Inferior parietal cortex (tissue), 1 donor: Measurements from ENCODE around the gene TMEM259.

ENCODE experiments used
- DNase-seq: peaks from one replicate; pipeline ENCODE4 v3.0.0-alpha.2; 2016; ENCODE audit errors: extremely low spot score

The TMEM259 gene

DNA sequence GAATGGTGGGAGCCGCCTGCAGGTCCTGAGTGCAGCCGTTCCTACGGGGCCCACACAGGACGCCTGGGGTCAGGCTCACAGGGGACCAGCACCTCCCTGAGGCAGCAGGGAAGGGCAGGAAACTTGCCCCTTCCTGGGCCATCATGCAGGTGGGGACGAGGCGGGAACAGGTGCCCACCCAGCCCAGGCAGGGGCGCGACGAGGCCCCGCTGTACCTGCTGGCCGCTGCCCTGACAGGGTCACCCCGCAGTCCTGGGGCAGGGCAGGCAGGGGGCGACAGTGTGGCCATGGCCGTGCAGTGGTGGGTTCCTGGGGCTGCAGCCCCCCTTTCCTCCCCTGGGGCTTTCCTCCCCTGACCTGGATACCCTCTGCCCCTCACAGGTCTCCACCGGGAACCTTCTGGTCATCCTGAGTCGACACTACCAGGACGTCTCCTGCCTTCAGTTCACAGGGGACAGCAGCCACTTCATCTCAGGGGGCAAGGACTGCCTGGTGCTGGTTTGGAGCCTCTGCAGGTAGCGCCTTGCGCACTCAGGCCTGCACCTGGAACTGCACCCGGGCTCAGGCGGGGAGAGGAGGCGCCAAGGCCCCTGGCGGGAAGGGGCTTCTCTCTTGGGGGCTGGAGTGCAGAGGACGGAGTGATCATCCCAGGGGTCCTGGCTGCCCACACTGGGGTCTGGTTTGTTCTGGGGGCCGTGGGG lies 31.4 kb downstream of the TMEM259 start:
- no peak for DNase-seq

DNA sequence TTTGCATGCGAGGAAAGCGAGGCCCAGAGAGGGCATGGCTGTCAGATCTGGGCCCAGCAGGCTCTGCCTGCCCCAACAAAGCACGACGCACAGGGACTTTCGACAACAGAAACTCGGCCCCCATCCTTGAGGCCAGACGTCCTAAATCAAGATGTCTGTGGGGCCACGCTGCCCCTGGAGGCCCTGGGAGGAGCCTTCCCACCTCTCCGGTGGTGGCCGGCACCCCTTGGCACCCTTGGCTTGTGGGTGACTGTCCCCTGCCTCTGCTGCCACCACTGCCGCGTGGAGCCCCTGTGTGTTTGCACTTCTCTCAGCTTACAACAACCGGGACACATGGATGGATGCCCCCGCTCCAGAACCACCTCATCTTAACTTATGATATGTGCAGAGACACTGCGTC lies 32.4 kb downstream of the TMEM259 start:
- no peak for DNase-seq

DNA sequence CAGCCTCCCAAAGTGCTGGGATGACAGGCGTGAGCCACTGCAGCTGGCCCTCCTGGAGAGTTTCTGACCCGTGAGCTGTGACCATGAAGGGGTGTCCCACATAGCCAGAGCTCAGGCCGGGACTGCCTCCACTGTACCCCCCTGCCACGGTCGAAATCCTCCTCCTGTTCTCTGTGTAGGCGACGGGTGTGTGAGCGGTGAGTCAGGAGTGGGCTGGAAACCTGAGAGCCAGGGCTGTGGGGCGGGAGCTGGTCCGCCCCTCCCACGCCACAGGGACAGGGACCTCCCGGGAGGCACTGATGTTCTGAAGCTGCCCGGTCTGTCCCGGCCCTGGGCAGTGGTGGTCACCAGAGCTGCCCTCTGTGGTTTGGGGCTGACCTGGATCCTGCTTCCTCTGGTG lies 32.8 kb downstream of the TMEM259 start:
- DNase-seq, result no peak

DNA sequence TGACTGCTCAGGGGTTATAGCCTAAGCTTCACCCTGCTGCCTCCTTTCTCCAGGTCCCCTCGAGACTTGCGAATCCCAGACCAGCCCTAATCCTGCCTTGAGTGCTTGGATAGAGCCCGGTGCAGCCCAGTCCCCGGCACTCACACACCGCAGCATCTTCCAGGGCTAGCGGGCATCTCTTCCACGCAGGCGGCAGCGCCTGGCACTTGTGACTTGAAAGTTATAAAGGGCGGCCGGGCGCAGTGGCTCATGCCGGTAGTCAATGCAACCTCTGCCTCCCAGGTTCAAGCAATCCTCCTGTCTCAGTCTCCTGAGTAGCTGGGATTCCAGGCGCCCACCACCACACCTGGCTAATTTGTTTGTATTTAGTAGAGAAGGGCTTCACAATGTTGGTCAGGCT lies 34.8 kb downstream of the TMEM259 start:
- DNase-seq, result no peak

DNA sequence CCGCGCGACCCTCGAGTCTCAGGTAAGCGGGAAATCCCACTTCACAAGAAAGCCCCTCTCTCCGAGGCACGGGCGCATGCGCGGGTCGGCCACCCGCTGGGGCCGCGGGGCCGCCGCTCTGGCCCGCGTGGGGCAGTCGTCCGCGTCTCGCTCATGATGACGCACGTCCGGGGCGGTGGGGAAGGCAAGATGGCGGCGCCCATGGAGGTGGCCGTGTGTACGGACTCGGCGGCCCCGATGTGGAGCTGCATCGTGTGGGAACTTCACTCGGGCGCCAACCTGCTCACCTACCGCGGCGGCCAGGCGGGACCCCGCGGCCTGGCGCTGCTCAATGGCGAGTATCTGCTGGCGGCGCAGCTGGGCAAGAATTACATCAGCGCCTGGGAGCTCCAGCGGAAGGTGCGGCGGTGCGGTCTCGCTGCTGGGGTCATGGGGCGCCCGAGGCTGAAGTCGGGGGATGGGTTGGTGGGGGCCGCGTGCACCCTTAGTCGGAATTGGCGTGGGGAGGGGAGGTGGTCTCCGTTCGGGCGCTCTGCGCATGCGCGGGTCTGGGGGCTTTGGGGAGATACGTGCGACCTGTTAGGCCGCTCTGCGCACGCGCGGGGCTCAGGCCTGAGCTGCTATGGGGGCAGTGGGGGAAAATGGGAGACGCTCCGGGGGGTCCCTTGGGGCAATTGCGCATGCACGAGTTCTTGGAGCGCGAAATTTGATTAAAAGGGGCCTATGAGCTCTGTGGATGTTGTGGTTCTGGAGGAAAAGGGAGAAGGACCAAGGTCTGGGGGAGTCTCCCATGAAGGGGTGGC lies 36.6 kb downstream of the TMEM259 start, which contains the start of gene WDR18:
Gene WDR18, plus strand, starts transcription at position 181 of the 803 bp plus-strand sequence. Its CDS starts 9 bp downstream, at position 190.
- DNase-seq, result peak; percentile 95

DNA sequence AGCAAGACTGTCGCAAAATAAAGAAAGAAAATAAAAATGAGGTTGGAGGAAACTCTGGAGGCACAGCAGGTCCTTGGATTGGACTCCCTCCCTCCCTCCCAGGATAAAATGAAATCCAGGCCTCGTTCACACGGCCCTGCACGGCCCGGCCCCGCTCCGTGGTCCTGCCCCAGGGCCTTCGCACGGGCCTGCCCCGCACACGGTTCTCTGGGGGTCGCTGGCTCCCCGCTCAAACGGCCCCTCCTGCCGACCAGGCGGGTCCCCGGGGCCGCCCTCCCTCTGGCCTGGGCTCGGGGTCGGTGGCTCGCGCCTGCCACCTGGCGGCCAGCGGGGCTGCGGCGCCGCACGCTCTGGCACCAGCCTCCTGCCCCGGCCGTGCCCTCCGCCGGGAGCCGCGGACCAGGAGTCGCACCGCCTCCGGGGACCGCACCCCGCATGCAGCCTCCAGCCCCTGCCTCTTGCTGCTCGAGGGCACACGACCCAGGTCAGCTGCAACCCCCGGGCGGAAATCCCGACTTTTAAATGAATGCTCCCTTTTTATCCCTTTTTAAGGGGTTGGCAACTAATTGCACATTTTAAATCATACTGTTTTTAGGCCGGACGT lies 38.3 kb downstream of the TMEM259 start:
- DNase-seq, result peak; percentile 66

DNA sequence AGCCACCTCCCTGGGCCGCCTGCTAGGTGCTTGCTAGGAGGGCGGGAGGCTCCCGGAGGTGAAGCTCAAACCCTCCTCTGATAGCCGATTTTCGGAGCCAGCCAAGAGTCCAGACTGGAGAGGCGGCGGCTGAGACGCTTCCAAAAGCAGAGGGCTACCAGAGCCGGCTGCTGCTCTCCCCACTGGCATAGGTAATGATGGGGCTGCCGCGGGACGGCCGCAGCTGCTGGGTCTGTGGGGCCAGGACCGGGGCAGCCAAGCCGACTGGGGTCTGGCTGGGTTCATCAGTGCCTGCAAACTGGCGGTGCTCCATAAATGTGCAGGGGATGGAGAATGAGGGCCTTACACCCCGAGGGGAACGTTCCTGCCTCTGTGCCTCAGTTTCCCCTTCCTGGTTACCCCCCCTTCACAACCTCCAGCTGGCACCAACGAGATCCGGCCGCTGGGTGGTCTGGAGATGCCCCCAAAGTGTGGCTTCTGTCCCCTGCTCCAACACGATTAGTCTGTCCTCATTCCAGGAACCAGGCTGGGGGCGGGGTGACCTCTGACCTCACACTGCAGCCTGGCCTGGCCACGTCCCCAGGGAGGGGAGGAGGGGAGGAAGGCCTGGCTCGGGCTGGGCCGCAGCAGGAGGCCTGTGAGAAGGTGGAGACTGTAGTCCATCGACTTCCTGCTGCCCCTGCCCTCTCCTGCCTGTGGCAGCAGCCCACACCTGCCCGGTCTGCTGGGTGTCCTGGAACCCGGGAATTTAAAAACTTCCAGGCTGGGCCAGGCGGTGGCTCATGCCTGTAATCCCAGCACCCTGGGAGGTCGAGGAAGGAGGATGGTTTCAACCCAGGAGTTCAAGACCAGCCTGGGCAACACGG lies 40.6 kb downstream of the TMEM259 start:
- no peak for DNase-seq

DNA sequence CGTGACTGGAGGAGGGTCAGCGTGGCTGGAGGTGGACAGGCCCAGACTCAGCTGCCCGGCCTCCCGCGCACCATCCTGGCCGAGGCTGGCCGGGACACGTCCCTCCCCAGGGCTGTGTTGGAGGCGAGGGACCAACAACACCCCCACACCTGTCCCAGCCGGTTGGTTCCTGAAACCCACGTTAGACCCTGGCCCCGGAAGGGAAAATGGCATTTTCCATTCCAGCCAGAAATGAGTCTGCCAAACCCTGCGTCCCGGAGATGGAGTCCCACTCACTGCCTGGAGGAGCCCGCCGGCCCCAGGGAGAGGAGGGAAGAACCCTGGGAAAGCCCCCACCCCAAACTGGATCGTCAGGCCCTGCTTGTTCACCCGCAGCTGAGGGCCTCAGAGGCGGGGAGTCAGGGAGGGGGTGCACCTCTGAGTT lies 41.6 kb downstream of the TMEM259 start:
- no peak for DNase-seq

DNA sequence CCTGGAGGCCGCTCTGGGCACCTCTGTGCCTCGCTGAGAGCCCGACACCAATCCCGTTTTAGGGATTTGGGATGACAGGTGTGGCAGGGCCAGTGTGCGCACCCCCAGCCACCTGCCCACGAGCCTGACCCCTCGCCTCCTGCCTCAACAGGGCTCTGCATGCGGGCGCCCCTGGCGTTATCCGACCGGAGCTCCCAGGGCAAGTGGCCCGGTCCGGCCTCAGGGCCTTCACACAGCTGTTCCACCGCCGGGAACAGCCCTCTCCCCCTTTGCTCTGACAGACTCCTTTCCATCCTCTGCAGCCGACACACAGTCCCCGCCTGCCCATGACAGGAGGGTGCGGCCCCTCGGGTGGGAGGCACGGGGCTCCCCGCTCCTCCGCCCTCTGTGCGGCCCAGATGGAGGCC lies 43.9 kb downstream of the TMEM259 start:
- no peak for DNase-seq

DNA sequence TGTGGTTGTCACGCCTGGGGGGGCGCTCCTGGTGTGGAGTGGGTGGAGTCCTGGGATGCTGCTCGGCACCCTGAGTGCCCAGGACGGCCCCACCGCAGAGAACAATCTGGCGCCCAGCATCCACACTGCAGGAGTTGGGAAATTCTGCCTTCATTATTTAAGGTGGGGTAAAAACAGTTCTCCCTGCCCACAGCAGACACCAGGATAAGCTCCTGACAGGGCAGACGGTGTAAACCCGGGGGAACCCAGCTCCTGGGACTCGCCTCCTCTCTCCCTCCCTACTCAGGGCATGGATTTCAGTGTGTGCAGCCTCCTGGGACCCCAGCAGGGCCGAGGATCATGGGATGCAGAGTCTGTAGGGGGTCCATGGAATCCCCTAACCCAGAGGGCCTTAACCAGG lies 44.4 kb downstream of the TMEM259 start:
- no peak for DNase-seq

DNA sequence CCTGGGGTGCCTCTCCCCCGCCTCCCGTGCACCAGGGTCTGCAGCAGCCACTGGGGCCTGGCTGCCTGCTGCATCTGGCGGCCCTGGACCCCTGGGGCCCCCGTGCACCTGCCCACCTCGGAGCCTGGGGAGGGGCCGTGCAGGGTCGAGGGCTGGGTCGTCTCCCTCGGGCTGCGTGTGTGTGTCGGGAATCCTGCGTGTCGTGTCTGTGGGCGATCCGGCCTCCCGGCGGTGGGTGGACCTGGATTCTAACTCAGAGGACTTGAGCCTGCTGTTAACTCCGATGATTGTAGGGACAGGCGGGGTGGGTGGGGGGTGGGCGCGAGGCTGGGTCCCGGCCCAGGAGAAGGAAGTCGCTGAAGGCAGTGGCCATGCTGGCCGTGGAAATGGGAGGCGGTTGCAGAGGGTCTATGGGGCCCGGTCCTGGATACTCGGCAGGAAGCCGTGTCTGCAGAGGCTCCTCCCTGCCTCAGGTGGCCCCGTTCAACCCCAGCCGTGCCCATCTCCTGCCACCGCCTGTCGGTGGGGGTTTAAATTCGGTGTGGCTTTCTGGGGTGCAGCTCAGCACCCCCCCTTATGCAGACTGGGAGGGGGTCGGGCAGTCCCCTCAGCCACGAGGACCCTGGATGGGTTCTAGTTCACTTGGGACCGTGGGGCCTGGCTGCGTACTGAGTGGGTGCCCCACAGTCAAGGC lies 46.2 kb downstream of the TMEM259 start:
- DNase-seq, result no peak

DNA sequence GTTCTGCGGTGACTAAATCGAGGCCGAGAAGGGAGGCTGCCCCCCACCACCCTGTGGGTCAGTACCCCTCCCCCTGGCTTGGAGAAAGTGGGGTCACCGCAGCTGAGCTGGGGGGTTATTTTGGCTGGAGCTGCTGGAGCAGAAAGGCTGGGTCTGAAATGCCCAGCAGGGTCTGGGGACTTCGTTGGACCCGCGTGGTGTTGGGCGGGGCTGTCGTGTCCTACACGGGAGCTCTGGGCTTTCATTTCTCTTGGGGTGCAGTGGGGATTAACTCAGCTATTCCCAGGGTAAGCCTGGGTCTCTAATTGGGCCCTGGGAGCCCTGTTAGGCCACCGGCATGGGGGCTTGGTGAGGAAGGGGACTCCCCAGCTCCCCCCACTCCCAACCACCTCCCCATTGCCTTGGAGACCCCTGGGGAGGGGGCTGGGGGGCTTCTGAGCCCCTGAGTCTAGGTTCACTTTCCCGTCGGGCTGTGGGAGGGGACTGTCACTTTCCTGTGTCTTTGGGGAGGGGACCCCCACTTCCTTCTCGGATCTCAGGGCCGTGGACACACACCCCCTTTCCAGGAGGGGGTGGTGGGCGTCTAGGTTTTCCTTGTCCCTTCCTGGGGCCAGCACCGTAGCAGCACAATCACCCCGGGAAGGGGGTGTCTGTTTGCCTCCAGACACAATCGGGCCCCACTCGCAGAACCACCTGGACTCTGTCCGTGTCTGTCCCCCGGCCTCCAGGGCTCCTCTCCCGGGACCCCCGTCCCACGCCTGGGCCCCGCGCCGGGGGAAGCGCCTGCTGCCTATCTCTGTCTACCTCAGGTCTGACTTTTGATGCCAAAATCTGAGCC lies 47.0 kb downstream of the TMEM259 start:
- DNase-seq, result no peak

DNA sequence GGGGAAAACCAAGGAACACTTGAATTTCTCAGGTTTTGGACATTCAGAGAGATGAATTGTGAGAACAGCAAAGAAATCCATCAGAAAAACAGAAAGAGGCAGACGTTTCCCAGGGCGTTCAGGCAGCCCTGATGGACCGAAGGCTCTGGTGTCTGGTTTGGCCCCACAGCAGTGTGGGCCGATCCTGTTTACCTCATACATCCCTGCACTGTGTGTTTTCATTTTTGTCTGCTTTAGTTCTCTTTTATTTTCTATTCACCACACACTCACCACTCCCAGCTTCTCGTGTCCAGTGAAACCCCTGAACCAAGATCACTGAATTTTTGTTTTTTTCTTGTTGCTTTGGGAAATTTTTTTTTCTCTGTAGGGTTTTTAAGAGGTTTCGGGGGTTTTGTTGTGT lies 48.6 kb downstream of the TMEM259 start:
- no peak for DNase-seq

DNA sequence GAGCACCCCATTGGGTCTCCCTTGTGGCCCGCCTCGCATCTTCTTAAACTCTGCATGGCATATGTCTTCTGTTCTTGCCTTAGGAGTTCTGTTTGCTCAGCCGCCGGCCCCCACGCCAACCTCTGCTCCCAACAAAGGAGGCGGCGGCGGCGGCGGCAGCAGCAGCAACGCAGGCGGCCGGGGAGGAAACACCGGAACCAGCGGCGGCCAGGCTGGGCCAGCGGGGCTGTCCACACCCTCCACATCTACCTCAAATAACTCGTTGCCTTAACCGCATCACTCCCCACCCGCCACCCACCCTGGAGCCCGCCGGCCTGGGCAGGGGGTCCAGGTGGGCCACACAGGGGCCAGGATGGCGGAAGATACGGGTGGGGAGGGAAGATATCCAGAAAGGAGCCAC lies 49.1 kb downstream of the TMEM259 start:
- DNase-seq, result no peak

DNA sequence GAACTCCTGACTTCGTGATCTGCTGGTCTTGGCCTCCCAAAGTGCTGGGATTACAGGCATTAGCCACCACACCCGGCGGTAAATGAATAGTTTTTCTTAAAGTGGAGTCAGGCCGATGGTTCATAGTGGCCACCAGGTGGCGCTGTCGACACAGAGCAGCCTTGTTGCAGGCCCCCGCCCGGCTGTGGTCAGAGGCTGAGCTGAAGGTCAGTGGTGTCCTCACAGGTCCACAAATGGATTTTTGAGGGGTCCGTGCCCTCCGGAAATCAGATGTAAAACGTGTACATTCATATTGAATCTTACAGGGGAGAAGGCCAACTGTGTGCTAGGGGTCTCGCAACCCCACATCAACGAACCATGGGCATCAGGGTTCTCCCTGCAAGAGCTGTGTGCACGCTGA lies 50.2 kb downstream of the TMEM259 start:
- no peak for DNase-seq

DNA sequence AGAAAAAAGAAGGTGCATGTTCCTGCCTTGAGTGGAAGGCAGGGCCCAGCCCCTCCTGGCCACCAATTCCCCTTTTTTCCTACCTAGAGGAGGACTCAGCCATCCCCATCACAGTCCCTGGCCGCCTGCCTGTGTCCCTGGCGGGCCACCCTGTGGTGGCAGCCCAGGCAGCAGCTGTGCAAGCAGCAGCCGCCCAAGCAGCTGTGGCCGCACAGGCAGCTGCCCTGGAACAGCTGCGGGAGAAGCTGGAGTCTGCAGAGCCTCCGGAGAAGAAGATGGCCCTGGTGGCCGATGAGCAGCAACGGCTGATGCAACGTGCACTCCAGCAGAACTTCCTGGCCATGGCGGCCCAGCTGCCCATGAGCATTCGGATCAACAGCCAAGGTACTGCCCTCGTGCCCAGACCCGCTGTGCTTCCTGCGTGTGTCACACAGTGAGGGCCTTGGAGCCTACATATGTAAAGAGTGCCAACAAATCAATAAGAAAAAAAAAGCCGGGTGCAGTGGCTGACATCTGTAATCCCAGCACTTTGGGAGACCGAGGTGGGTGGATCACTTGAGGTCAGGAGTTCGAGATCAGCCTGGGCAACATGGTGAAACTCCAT lies 54.3 kb downstream of the TMEM259 start:
- no peak for DNase-seq

DNA sequence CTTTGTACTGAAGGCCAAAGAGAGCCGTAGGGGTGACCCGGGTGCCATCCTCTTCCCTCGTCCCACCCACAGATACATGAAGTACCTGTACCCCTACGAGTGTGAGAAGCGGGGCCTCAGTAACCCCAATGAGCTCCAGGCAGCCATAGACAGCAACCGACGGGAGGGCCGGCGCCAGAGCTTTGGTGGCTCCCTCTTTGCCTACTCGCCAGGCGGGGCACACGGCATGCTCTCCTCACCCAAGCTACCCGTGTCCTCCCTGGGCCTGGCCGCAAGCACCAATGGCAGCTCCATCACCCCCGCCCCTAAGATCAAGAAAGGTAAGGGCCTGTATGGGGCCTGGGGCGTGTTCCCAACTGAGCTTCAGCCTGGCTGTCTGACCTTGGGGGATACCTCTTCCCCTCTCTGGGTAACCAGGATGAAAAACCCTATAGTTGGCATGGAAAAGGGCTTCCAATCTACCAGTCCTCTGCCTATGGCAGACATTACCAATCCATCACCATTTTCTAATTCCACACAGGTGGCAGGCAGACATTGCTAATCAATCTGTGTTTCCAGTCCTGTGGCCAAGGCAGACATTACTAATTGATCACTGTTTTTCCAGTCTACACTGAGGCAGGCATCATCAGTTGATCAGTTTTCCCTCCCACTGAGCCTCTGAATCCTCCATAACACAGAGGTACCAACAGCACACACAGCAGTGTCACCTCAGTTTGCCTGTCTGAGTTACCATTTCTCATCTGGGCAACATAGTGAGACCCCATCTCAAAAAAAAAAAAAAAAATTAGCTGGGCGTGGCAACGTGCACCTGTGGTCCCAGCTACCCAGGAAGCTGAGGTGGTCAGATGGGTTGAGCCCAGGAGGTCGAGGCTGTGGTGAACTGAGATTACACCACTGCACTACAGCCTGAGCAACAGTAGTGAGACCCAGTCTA lies 55.9 kb downstream of the TMEM259 start:
- no peak for DNase-seq

DNA sequence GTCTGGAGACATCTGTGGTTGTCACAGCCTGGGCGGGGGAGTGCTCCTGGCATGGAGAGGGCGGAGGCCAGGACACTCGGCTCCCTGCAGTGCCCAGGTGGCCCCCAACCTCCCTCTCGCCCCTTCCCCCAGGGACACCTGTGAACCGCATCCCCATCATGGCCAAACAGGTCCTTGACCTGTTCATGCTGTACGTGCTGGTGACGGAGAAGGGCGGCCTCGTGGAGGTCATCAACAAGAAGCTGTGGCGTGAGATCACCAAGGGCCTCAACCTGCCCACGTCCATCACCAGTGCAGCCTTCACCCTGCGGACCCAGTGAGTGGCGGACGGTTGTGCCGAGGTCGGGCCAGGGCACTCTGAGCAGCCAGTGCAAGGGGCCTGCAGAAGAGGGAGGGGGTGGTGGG lies 56.8 kb downstream of the TMEM259 start:
- DNase-seq, result no peak

DNA sequence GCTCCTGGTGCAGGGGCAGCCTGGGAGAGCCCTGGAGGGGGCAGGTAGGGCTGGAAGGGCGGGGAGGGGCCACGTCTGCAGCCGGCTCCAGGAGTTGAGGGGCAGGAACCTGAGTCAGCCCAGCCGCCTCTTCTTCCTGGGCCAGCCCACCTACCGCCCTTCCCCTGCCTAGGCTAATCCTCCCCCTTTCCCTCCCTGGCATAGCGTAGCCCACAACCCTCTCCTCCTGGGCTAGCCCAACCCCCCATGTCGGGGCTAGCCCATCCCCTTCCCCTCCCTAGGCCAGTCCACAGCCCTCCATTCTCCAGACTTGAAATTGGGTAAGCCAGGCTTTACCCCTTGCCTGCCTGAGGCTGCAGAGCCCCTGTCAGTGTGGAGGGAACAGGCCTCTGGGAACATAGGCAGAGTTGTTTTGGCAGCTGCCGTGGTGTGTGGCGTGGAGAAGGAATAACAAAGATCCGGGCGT lies 57.4 kb downstream of the TMEM259 start:
- DNase-seq, result no peak
